Common myeloid progenitor, CD34-positive (primary cell): ENCODE measurements around the gene PRH1.

Experiments used
- CTCF ChIA-PET: fragments of 350-600 bp; sonication (Branson Sonifier 250); formaldehyde crosslinking; loops from one replicate; lab custom pipeline; 2021; ENCODE audit warnings: antibody characterized with exemption; lab: Charles Lee
- POLR2A ChIA-PET: fragments of 350-600 bp; sonication (Branson Sonifier 250); formaldehyde crosslinking; loops from one replicate; lab custom pipeline; 2021; ENCODE audit warnings: antibody characterized with exemption; lab: Charles Lee
- DNase-seq, 3 donors: peaks; one replicate each; pipeline versions ENCODE4 v3.0.0 to v3.0.0-alpha.2; 2013
- H3K27ac ChIP-seq, 2 experiments: 1 replicate in 1 of 2; 2 replicates in 1 of 2; pipeline ENCODE4 v1.7.0; 2013; ENCODE audit warnings: inconsistent platforms in 2 of 2, low read length in 2 of 2, mild to moderate bottlenecking in 2 of 2, low read depth in 1 of 2, moderate library complexity in 1 of 2; ENCODE audit not compliant: severe bottlenecking in 2 of 2, insufficient read depth in 1 of 2, poor library complexity in 1 of 2
- H3K27me3 ChIP-seq, 5 experiments: replicated peaks in 2 of 5; 1 replicate in 3 of 5; 2 replicates in 2 of 5; pipeline versions ENCODE4 v1.6.1 to v1.7.0; 2013; ENCODE audit warnings: low read length in 4 of 5, mild to moderate bottlenecking in 2 of 5, moderate library complexity in 2 of 5, inconsistent platforms in 1 of 5; ENCODE audit not compliant: insufficient read depth in 5 of 5, control insufficient read depth in 4 of 5
- H3K36me3 ChIP-seq, 4 experiments: 1 replicate in 2 of 4; 2 replicates in 2 of 4; pipeline versions ENCODE4 v1.6.1 to v1.7.0; 2013; ENCODE audit warnings: low read length in 3 of 4, control low read depth in 1 of 4, mild to moderate bottlenecking in 1 of 4; ENCODE audit not compliant: control insufficient read depth in 4 of 4, insufficient read depth in 4 of 4
- H3K4me1 ChIP-seq, 4 experiments: 1 replicate in 3 of 4; 2 replicates in 1 of 4; pipeline versions ENCODE4 v1.6.1 to v1.7.1; 2013; ENCODE audit warnings: low read length in 3 of 4, mild to moderate bottlenecking in 3 of 4, control low read depth in 1 of 4, inconsistent platforms in 1 of 4, moderate library complexity in 1 of 4; ENCODE audit not compliant: control insufficient read depth in 4 of 4, insufficient read depth in 4 of 4; ENCODE audit errors: control extremely low read depth in 1 of 4
- H3K4me3 ChIP-seq, 7 experiments: 1 replicate in 4 of 7; 2 replicates in 3 of 7; pipeline versions ENCODE4 v1.5.1 to v1.7.0; 2013; ENCODE audit warnings: mild to moderate bottlenecking in 7 of 7, low read length in 6 of 7, moderate library complexity in 6 of 7, inconsistent platforms in 2 of 7, low read depth in 2 of 7, control low read depth in 1 of 7; ENCODE audit not compliant: insufficient read depth in 4 of 7, control insufficient read depth in 1 of 7; ENCODE audit errors: extremely low read depth in 1 of 7
- H3K9me3 ChIP-seq, 5 experiments: 1 replicate in 4 of 5; 2 replicates in 1 of 5; pipeline versions ENCODE4 v1.6.1 to v1.7.1; 2013; ENCODE audit warnings: low read length in 4 of 5, mild to moderate bottlenecking in 2 of 5, inconsistent platforms in 1 of 5, low read depth in 1 of 5, moderate library complexity in 1 of 5; ENCODE audit not compliant: control insufficient read depth in 4 of 5, insufficient read depth in 2 of 5; ENCODE audit errors: control extremely low read depth in 1 of 5
- WGBS: methylation state at CpG from one replicate; pipeline ENCODE4 v1.1.5; 2013; ENCODE audit not compliant: insufficient coverage; 5-methylcytosine and 5-hydroxymethylcytosine counted together

Gene PRH1

GRCh38 chr12:10901427-10901826 is 17.4 kb upstream of the PRH1 start:
- CTCF ChIA-PET: no interaction called here
- no peaks in the 10 kb centered on the region for H3K4me1 ChIP-seq
- DNase-seq: no peak
- H3K27ac ChIP-seq: no peak overlapping the region
- WGBS: no CpG with 5 or more reads among the region's 1 CpG
- POLR2A ChIA-PET: no interaction called here
- no peak overlapping the region for H3K4me3 ChIP-seq
- H3K9me3 ChIP-seq: peaks cover 0 to 66% (median 7%) of the 10 kb centered on the region in 5 experiments
- H3K36me3 ChIP-seq: peaks cover 0 to 10% (median 4%) of the 10 kb centered on the region in 4 experiments
- H3K27me3 ChIP-seq: no peaks in the 10 kb centered on the region

GRCh38 chr12:10900972-10901371 is 16.9 kb upstream of the PRH1 start:
- Histone ChIP-seq H3K27ac (no peak overlapping the region), H3K4me3 (no peak overlapping the region), H3K36me3 (peaks cover 0 to 10% (median 4%) of the 10 kb centered on the region in 4 experiments), H3K9me3 (peaks cover 0 to 65% (median 7%) of the 10 kb centered on the region in 5 experiments), H3K27me3 (no peaks in the 10 kb centered on the region), H3K4me1 (peaks cover 0 to 1% (median 0%) of the 10 kb centered on the region in 4 experiments)
- ChIA-PET POLR2A (no interaction called here), CTCF (no interaction called here)
- DNase-seq: no peak
- WGBS: 100% methylated on average over 1 of the region's 1 CpG

- Histone ChIP-seq H3K27ac (no peak overlapping the region), H3K9me3 (peaks cover 0 to 64% (median 7%) of the 10 kb centered on the region in 5 experiments), H3K27me3 (no peaks in the 10 kb centered on the region), H3K4me3 (no peak overlapping the region), H3K36me3 (peaks cover 0 to 10% (median 4%) of the 10 kb centered on the region in 4 experiments), H3K4me1 (peaks cover 0 to 3% (median 0%) of the 10 kb centered on the region in 4 experiments)
- CTCF ChIA-PET: no interaction called here
- POLR2A ChIA-PET: no interaction called here
- 100% methylated on average over 1 of the region's 1 CpG for WGBS
- DNase-seq: no peak
Observed at GRCh38 chr12:10900530-10900929, 16.5 kb upstream of the PRH1 start.

GRCh38 chr12:10896854-10897253 is 12.8 kb upstream of the PRH1 start:
- WGBS: no CpG with 5 or more reads among the region's 5 CpGs
- CTCF ChIA-PET: no interaction called here
- no peak overlapping the region for H3K4me3 ChIP-seq
- H3K27ac ChIP-seq: no peak overlapping the region
- DNase-seq: no peak
- H3K27me3 ChIP-seq: no peaks in the 10 kb centered on the region
- POLR2A ChIA-PET: no interaction called here
- H3K36me3 ChIP-seq: peaks cover 0 to 8% (median 6%) of the 10 kb centered on the region in 4 experiments
- H3K4me1 ChIP-seq: peaks cover 0 to 3% (median 0%) of the 10 kb centered on the region in 4 experiments
- peaks cover 0 to 28% (median 7%) of the 10 kb centered on the region in 5 experiments for H3K9me3 ChIP-seq

- Histone ChIP-seq H3K27me3 (no peaks in the 10 kb centered on the region), H3K27ac (no peak overlapping the region), H3K9me3 (peaks cover 0 to 2% (median 0%) of the 10 kb centered on the region in 5 experiments), H3K4me3 (no peak overlapping the region), H3K4me1 (peaks cover 0 to 3% (median 0%) of the 10 kb centered on the region in 4 experiments), H3K36me3 (peaks cover 0 to 9% (median 2%) of the 10 kb centered on the region in 4 experiments)
- no peak for DNase-seq
- ChIA-PET POLR2A (no interaction called here), CTCF (no interaction called here)
- WGBS: 100% methylated on average over 2 of the region's 2 CpGs
Observed at GRCh38 chr12:10891937-10892336, 7.9 kb upstream of the PRH1 start.

GRCh38 chr12:10889226-10889625 is 5.2 kb upstream of the PRH1 start:
- ChIA-PET CTCF (no interaction called here), POLR2A (no interaction called here)
- DNase-seq: no peak

GRCh38 chr12:10873378-10873777 is 10.7 kb downstream of the PRH1 start:
- no peak for DNase-seq
- peaks cover 0 to 17% (median 5%) of the 10 kb centered on the region in 5 experiments for H3K9me3 ChIP-seq
- H3K4me3 ChIP-seq: no peak overlapping the region
- H3K4me1 ChIP-seq: no peaks in the 10 kb centered on the region
- no peaks in the 10 kb centered on the region for H3K27me3 ChIP-seq
- ChIA-PET CTCF (no interaction called here), POLR2A (no interaction called here)
- 86% methylated on average over 1 of the region's 2 CpGs for WGBS
- no peak overlapping the region for H3K27ac ChIP-seq
- H3K36me3 ChIP-seq: peaks cover 4 to 21% (median 12%) of the 10 kb centered on the region in 4 experiments

More at GRCh38 chr12:10889226-10889625, 5.2 kb upstream of the PRH1 start:
- H3K27ac ChIP-seq: no peak overlapping the region
- H3K9me3 ChIP-seq: no peaks in the 10 kb centered on the region
- no peak overlapping the region for H3K4me3 ChIP-seq
- H3K4me1 ChIP-seq: peaks cover 0 to 5% (median 2%) of the 10 kb centered on the region in 4 experiments
- peaks cover 0 to 6% (median 2%) of the 10 kb centered on the region in 4 experiments for H3K36me3 ChIP-seq
- H3K27me3 ChIP-seq: no peaks in the 10 kb centered on the region
